ENCODE results near the gene LCNL1. TPM values are rescaled to one million over a fixed set of nuclear protein-coding genes. Genes with fewer than 3 reads are reported as not detected.

LCNL1 gene
- total and polyA plus RNA-seq, 12 donors: 0.06 to 10.5 (median 0.78) TPM; not detected in 2

DNA sequence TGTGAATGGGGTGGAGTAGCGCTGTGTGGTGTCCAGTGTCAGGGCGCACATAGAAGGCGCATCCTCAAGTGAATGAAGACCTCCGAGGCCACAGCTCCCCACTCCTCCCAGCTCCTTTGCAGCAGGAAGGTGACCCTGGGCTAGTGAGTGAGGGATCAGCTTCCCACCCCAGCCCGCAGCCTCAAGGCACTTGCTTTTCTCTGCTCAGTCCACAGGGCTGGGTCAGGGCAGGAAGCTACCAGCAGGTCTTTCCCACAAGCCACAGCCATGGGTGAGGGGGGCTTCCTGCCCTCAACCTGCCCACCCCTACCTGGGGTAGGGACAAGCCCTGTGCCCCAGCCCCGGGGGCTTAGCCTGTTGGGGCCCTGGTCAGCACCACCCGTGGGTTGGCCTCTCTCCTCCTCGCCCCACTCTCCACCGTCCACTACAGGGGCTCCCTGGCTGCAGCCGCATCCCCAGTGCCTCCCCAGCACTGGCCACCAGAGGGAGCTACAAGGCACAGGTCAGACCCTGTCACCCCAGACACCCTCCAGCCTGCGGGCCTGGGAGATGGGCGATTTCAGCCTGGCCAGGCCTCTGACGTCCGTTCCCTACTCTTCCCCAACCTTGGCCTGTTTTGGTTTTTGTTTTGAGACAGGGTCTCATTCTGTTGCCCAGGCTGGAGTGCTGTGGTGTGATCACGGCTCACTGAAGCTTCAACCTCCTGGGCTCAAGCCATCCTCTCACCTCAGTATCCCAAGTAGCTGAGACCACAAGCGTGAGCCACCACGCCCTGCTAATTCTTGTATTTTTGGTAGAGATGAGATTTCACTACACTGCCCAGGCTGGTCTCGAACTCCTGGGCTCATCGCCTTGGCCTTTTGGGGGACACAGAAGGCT, 46.5 kb downstream of the LCNL1 start:
- intact Hi-C loops (cut with DNase I): loop anchor here in 1 of 2 donors (5.0 kb wide), 1 partner anchor 77 kb away; the partner anchor contains the start of gene LCN12
- TF ChIP-seq CTCF (IDR thresholded peaks at IDR 0.05): peak; percentile 73 to 84 (median 81)
- no peak for TF ChIP-seq POLR2A (IDR thresholded peaks at IDR 0.05)

DNA sequence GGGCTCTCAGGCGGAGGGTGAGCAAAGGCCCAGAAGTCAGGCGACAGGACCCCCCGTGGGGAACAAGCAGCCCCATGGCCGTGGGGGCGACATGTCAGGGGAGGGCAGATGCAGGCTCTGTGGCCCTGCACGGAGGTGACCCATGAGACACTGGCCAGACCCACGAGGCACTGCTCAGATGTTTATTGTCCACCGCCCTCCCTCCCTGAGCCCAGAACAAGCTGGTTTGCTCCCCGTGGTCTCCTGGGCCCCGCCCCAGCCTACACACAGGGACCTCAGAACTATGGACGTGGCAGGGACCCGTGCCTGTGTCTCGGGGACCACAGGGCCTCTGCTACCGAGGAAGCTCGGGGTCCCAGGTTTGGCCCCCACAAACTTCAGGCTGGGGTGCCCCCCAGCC, 47.2 kb downstream of the LCNL1 start:
- WGBS, 4 donors: 47 to 78% (median 70%) methylated on average over 7 to 15 of the region's 15 CpGs
- no peak for DNase-seq
- Histone ChIP-seq H3K9me3 (replicated peaks in 1 of 3) (no peaks in the 10 kb centered on the region), H3K27me3 (no peaks in the 10 kb centered on the region), H3K4me3 (no peak overlapping the region), H3K4me1 (replicated peaks in 1 of 2) (peaks cover 9 to 37% of the 10 kb centered on the region in 2 donors), H3K27ac (no peak overlapping the region), H3K36me3 (replicated peaks in 1 of 2) (no peaks in the 10 kb centered on the region)
- TF ChIP-seq POLR2A (IDR thresholded peaks at IDR 0.05) (no peak), CTCF (IDR thresholded peaks at IDR 0.05) (no peak)
- intact Hi-C loops (cut with DNase I): loop anchor here (5.0 kb wide), 2 partner anchors 88 to 243 kb away; partner anchors contain the start of gene FBXW5 (in 1 of the 2)

More for the DNA sequence above, 46.5 kb downstream of the LCNL1 start:
- Histone ChIP-seq H3K9me3 (replicated peaks in 1 of 3) (no peaks in the 10 kb centered on the region), H3K36me3 (replicated peaks in 1 of 2) (no peaks in the 10 kb centered on the region), H3K4me3 (peak overlapping the region in 1 of 4 donors; percentile 74), H3K27me3 (no peaks in the 10 kb centered on the region), H3K27ac (no peak overlapping the region), H3K4me1 (replicated peaks in 1 of 2) (peaks cover 9 to 30% of the 10 kb centered on the region in 2 donors)
- 23 to 50% (median 26%) methylated on average over 8 to 19 of the region's 19 CpGs for WGBS, 4 donors
- DNase-seq: peak; percentile 66 to 89 (median 77)

DNA sequence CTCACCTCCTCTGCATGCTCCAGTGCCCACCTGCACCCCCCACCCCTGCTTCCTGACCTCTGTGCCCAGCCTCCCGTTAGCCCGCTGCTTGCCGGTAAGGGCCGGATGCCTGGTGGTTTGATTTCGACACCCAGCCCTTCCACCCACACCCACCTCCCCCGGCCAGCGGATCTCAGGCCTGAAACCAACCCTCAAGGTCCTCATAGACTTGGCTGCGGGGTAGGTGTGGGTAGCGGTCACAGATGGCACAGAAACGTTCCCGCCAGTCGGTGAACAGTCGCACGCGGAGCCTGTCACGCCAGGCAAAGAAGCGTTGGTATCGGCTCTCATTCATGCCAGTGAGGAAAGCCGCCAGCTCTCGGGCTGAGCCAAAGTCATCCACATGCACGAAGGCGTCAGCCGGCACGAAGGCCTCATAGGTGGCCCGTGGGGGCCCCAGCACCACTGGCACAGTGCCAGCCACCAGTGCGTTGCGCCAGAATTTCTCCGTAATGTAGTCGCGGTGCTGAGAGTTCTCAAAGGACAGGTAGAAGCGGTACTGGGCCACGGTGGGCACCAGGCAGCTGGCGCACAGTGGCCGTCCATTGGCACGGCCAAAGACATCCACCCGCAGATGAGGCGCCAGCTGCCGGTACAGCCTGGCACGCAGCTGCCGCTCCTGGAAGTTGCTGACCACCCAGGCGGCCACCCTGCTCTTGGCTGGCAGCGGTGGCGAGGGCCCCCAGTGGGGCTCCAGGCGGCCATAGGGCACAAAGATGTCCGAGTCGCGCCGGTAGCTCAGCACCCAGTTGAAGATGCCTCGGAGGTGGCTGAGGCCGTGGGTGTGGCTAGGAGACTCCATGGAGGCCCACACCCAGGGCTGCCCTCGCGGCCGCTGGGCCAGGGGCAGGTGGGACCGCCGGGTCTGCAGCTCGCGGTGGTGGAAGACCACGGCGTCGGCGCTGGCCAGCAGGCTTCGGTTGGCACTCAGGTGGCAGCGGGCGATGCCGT, 48.0 kb downstream of the LCNL1 start:
- no peak overlapping the region for H3K27ac ChIP-seq
- DNase-seq: no peak
- no peak overlapping the region for H3K4me3 ChIP-seq
- H3K9me3 ChIP-seq (replicated peaks in 1 of 3): no peaks in the 10 kb centered on the region
- H3K36me3 ChIP-seq (replicated peaks in 1 of 2): no peaks in the 10 kb centered on the region
- intact Hi-C loops (cut with DNase I): loop anchor here (5.0 kb wide), 2 partner anchors 89 to 244 kb away; partner anchors contain the start of gene FBXW5 (in 1 of the 2)
- WGBS, 4 donors: 73 to 81% (median 77%) methylated on average over 33 to 65 of the region's 65 CpGs
- H3K4me1 ChIP-seq (replicated peaks in 1 of 2): peaks cover 9 to 38% of the 10 kb centered on the region in 2 donors
- H3K27me3 ChIP-seq: no peaks in the 10 kb centered on the region
- TF ChIP-seq CTCF (IDR thresholded peaks at IDR 0.05) (no peak), POLR2A (IDR thresholded peaks at IDR 0.05) (no peak)
